WTC11 (cell line): ENCODE data around the gene CPVL. TPM values are rescaled to one million over a fixed set of nuclear protein-coding genes. Genes with fewer than 3 reads are reported as not detected.

Source experiments
- ATAC-seq: fragments of 200-7000 bp; cut with Tn5 transposase; 2 replicates; pipeline ENCODE4 v1.10.0; 2021; ENCODE audit warnings: mild to moderate bottlenecking, moderate library complexity
- CTCF ChIA-PET: fragments of 300-600 bp; sonication (Branson Sonifier 250); formaldehyde crosslinking; loops from one replicate; lab custom pipeline; 2021; ENCODE audit warnings: antibody characterized with exemption; lab: Charles Lee
- POLR2A ChIA-PET: fragments of 350-600 bp; sonication (Branson Sonifier 250); formaldehyde crosslinking; loops from one replicate; lab custom pipeline; 2021; ENCODE audit warnings: antibody characterized with exemption; lab: Charles Lee
- DNase-seq: peaks from one replicate; pipeline ENCODE4 v3.0.0; 2021; ENCODE audit warnings: low spot score
- H3K27ac Mint-ChIP-seq: 2 replicates; pipeline ENCODE4 v1.8.0; 2021; ENCODE audit warnings: mixed read lengths
- H3K27me3 Mint-ChIP-seq: 2 replicates; pipeline ENCODE4 v1.8.0; 2021; ENCODE audit warnings: low read depth, mild to moderate bottlenecking, moderate library complexity, mixed read lengths
- H3K36me3 Mint-ChIP-seq: 2 replicates; pipeline ENCODE4 v1.8.0; 2021; ENCODE audit warnings: mixed read lengths
- H3K4me1 Mint-ChIP-seq: 2 replicates; pipeline ENCODE4 v1.8.0; 2022; ENCODE audit warnings: mixed read lengths
- H3K4me3 Mint-ChIP-seq: 2 replicates; pipeline ENCODE4 v1.8.0; 2021; ENCODE audit warnings: mild to moderate bottlenecking, moderate library complexity, mixed read lengths
- H3K9me3 Mint-ChIP-seq: 2 replicates; pipeline ENCODE4 v1.8.0; 2021; ENCODE audit warnings: mixed read lengths
- ATF1 ChIP-seq: sonication (generic); formaldehyde crosslinking; IDR thresholded peaks from 2 replicates; pipeline ENCODE4 v1.8.1; 2023; ENCODE audit warnings: mild to moderate bottlenecking, moderate library complexity, missing genetic modification reagents
- ELF4 ChIP-seq: sonication (generic); formaldehyde crosslinking; IDR thresholded peaks from 2 replicates; pipeline ENCODE4 v1.8.1; 2022; ENCODE audit warnings: low read depth, mild to moderate bottlenecking, moderate library complexity, missing genetic modification reagents
- FOXP1 ChIP-seq: sonication (generic); formaldehyde crosslinking; IDR thresholded peaks from 2 replicates; pipeline ENCODE4 v1.8.0; 2022; ENCODE audit warnings: missing genetic modification reagents, mild to moderate bottlenecking, moderate library complexity, borderline replicate concordance
- MYBL2 ChIP-seq: sonication (generic); formaldehyde crosslinking; IDR thresholded peaks from 2 replicates; pipeline ENCODE4 v1.8.1; 2023; ENCODE audit warnings: mild to moderate bottlenecking, moderate library complexity, missing genetic modification reagents
- NR3C1 ChIP-seq: sonication (generic); formaldehyde crosslinking; conservative IDR thresholded peaks from 2 replicates; pipeline ENCODE4 v1.8.1; 2023; ENCODE audit warnings: low read depth, mild to moderate bottlenecking, missing genetic modification reagents
- SOX15 ChIP-seq: fragments of 250-450 bp; sonication (Bioruptor Pico); IDR thresholded peaks from 2 replicates; pipeline ENCODE4 v1.9.0; 2021; ENCODE audit warnings: mild to moderate bottlenecking
- ZNF416 ChIP-seq: fragments of 250-450 bp; sonication (Bioruptor Pico); IDR thresholded peaks from 2 replicates; pipeline ENCODE4 v1.9.0; 2021; ENCODE audit warnings: mild to moderate bottlenecking, inconsistent platforms
- total RNA-seq: library from RNA; stranded (reverse); gene quantifications from 3 replicates; pipeline ENCODE4 v1.2.3, GENCODE V29; 2021
- TF ChIP-seq, protein P1 (sequence below): sonication (generic); formaldehyde crosslinking; IDR thresholded peaks from 2 replicates; pipeline ENCODE4 v1.8.0; 2022; ENCODE audit warnings: mild to moderate bottlenecking, missing genetic modification reagents
- TF ChIP-seq, protein P2 (sequence below): sonication (generic); formaldehyde crosslinking; IDR thresholded peaks from 2 replicates; pipeline ENCODE4 v1.8.1; 2022; ENCODE audit warnings: mild to moderate bottlenecking, missing genetic modification reagents, moderate library complexity, borderline replicate concordance
- TF ChIP-seq, protein P3 (sequence below): fragments of 250-450 bp; sonication (Bioruptor Pico); IDR thresholded peaks from 2 replicates; pipeline ENCODE4 v1.9.0; 2021; ENCODE audit warnings: mild to moderate bottlenecking
- TF ChIP-seq, protein P4 (sequence below): fragments of 250-450 bp; sonication (Bioruptor Pico); IDR thresholded peaks from 2 replicates; pipeline ENCODE4 v1.9.0; 2021; ENCODE audit warnings: moderate library complexity, mild to moderate bottlenecking, inconsistent platforms, borderline replicate concordance
- TF ChIP-seq, protein P5 (sequence below): fragments of 250-450 bp; sonication (Bioruptor Pico); IDR thresholded peaks from 2 replicates; pipeline ENCODE4 v1.9.0; 2021; ENCODE audit warnings: mild to moderate bottlenecking

The CPVL gene
- total RNA-seq, 1 experiment from 2014 or later = 34.2 TPM

DNA sequence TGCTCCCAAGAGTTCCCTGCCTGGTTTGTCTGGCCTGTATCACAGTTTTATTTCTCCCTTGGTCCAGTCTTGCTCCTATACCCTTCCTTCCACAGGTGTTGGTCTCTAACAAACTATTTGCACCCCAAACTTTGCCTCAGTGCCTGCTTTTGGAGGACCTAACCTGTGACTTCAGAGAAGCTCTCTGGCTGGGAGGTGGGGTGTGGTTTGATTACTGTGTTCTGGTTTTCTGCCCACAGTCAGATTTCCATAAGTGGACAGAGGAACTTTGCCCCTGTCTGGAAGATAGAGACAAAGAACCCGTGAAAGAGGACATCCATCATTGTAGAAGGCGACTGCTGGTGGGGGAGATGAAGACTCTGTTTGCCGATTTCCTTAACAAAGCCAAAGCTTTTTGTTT, 132.4 kb downstream of the CPVL start:
- CTCF ChIA-PET = interaction anchor here (1.8 to 2.1 kb wide), 2 partner anchors 57 to 87 kb away, joined by 4 to 9 read pairs; no protein-coding TSS in a partner anchor
- 0 out of 2 replicates have a peak, but pooled peaks cover 4% of the 10 kb centered on the region for H3K9me3 Mint-ChIP-seq

DNA sequence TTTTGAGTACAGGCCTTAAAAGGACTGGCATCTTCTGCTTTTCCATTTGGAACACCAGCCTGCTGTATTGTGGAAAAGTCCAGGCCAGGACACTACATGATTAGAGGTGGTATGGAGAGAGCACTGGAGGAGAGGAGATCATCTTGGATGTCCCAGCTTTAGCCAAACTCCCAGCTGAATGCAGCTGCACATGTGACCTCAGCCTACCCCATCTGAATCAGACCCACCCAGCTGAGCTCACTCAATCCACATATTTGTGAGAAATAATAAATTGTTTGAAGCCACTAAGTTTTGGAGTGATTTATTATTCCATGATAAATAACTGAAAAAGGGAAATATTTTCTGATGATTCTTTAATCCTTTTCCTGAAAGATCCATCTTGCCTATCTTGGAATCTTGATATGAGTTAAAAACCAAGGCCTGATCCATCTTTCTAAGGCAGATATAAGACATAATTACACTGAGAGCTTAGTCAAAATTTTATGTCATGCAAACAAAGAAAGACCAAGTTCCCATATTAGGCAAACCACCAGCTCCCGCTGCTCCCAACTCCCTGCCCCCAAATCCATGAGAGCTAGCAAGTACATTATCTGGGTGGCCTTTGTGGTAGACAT, 133.1 kb downstream of the CPVL start:
- H3K36me3 Mint-ChIP-seq = no peaks in the 10 kb centered on the region; the same call in 1 of the 2 replicates
- no peak overlapping the region for H3K4me3 Mint-ChIP-seq
- ATAC-seq (no peak), DNase-seq (no peak)
- POLR2A ChIA-PET = interaction anchor here (0.6 kb wide), 1 partner anchor 17 kb away, joined by 5 read pairs; no protein-coding TSS in a partner anchor
- CTCF ChIA-PET = interaction anchor here (1.8 to 2.1 kb wide), 2 partner anchors 56 to 86 kb away, joined by 4 to 9 read pairs; no protein-coding TSS in a partner anchor
- H3K4me1 Mint-ChIP-seq = peaks cover under 1% of the 10 kb centered on the region
- no peak overlapping the region for H3K27ac Mint-ChIP-seq
- TF ChIP-seq NR3C1 (CRISPR knock-in tag) (no peak), ATF1 (no peak), FOXP1 (no peak), ZNF416 (CRISPR knock-in tag) (no peak)
- TF ChIP-seq, protein P1, sequence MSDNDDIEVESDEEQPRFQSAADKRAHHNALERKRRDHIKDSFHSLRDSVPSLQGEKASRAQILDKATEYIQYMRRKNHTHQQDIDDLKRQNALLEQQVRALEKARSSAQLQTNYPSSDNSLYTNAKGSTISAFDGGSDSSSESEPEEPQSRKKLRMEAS = no peak
- no peaks in the 10 kb centered on the region; the same call in 1 of the 2 replicates for H3K27me3 Mint-ChIP-seq
- H3K9me3 Mint-ChIP-seq = 0 out of 2 replicates have a peak, but pooled peaks cover 4% of the 10 kb centered on the region

More for the DNA sequence above, 132.4 kb downstream of the CPVL start:
- TF ChIP-seq, protein P2, sequence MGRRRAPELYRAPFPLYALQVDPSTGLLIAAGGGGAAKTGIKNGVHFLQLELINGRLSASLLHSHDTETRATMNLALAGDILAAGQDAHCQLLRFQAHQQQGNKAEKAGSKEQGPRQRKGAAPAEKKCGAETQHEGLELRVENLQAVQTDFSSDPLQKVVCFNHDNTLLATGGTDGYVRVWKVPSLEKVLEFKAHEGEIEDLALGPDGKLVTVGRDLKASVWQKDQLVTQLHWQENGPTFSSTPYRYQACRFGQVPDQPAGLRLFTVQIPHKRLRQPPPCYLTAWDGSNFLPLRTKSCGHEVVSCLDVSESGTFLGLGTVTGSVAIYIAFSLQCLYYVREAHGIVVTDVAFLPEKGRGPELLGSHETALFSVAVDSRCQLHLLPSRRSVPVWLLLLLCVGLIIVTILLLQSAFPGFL (CRISPR knock-in tag) = no peak
- TF ChIP-seq, all 79 proteins: peak for 0
- POLR2A ChIA-PET = no interaction called here
- H3K4me1 Mint-ChIP-seq = no peaks in the 10 kb centered on the region
- DNase-seq = no peak
- ATAC-seq = no peak
- no peaks in the 10 kb centered on the region; the same call in 1 of the 2 replicates for H3K36me3 Mint-ChIP-seq
- H3K4me3 Mint-ChIP-seq = no peak overlapping the region
- no peaks in the 10 kb centered on the region; the same call in 1 of the 2 replicates for H3K27me3 Mint-ChIP-seq
- H3K27ac Mint-ChIP-seq = no peak overlapping the region

DNA sequence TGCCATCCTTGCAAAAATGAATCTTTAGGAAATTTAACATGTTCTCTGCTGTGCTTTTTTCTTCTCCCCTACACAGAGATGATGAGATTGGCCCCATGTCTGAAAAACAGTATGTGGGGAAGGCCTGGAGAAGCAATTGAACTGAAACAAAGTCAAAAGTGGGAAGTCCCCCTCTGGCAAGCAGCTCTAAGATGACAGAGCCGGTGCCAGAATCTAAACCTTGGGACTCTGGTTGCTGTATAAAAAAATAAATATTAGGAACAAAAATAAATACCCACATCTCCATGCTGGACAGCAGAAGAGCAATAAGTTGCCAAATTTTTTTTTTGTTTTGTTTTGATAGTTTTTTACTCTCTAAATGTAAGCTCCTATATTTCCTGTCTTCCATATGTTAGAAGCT, 136.4 kb downstream of the CPVL start:
- Mint-ChIP-seq H3K4me3 (no peak overlapping the region), H3K27ac (no peak overlapping the region), H3K9me3 (peaks cover 4% of the 10 kb centered on the region; the same call in 1 of the 2 replicates), H3K4me1 (peaks cover 7% of the 10 kb centered on the region), H3K27me3 (no peaks in the 10 kb centered on the region), H3K36me3 (no peaks in the 10 kb centered on the region)
- CTCF ChIA-PET = interaction anchor here (1.0 to 2.0 kb wide), 2 partner anchors 53 to 88 kb away, joined by 3 to 4 read pairs; no protein-coding TSS in a partner anchor
- POLR2A ChIA-PET = no interaction called here
- no peak for DNase-seq
- TF ChIP-seq, protein P3, sequence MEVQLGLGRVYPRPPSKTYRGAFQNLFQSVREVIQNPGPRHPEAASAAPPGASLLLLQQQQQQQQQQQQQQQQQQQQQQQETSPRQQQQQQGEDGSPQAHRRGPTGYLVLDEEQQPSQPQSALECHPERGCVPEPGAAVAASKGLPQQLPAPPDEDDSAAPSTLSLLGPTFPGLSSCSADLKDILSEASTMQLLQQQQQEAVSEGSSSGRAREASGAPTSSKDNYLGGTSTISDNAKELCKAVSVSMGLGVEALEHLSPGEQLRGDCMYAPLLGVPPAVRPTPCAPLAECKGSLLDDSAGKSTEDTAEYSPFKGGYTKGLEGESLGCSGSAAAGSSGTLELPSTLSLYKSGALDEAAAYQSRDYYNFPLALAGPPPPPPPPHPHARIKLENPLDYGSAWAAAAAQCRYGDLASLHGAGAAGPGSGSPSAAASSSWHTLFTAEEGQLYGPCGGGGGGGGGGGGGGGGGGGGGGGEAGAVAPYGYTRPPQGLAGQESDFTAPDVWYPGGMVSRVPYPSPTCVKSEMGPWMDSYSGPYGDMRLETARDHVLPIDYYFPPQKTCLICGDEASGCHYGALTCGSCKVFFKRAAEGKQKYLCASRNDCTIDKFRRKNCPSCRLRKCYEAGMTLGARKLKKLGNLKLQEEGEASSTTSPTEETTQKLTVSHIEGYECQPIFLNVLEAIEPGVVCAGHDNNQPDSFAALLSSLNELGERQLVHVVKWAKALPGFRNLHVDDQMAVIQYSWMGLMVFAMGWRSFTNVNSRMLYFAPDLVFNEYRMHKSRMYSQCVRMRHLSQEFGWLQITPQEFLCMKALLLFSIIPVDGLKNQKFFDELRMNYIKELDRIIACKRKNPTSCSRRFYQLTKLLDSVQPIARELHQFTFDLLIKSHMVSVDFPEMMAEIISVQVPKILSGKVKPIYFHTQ = no peak
- TF ChIP-seq, protein P4, sequence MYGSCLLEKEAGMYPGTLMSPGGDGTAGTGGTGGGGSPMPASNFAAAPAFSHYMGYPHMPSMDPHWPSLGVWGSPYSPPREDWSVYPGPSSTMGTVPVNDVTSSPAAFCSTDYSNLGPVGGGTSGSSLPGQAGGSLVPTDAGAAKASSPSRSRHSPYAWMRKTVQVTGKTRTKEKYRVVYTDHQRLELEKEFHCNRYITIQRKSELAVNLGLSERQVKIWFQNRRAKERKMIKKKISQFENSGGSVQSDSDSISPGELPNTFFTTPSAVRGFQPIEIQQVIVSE (CRISPR knock-in tag) = no peak
- TF ChIP-seq, protein P1 = no peak
- TF ChIP-seq ELF4 (CRISPR knock-in tag) (no peak), MYBL2 (CRISPR knock-in tag) (no peak), SOX15 (CRISPR knock-in tag) (no peak)
- TF ChIP-seq, protein P2 (CRISPR knock-in tag) = no peak
- TF ChIP-seq, protein P5, sequence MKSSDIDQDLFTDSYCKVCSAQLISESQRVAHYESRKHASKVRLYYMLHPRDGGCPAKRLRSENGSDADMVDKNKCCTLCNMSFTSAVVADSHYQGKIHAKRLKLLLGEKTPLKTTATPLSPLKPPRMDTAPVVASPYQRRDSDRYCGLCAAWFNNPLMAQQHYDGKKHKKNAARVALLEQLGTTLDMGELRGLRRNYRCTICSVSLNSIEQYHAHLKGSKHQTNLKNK = no peak
- TF ChIP-seq, all 79 proteins: peak for 0
- no peak for ATAC-seq
